ENCODE data around the gene RUFY3.
"Not testable (repeated sequence)": the region's sequence is repeated elsewhere in the genome, so short reads cannot be mapped to it uniquely, and the experiment has no call there.

Gene RUFY3

DNA sequence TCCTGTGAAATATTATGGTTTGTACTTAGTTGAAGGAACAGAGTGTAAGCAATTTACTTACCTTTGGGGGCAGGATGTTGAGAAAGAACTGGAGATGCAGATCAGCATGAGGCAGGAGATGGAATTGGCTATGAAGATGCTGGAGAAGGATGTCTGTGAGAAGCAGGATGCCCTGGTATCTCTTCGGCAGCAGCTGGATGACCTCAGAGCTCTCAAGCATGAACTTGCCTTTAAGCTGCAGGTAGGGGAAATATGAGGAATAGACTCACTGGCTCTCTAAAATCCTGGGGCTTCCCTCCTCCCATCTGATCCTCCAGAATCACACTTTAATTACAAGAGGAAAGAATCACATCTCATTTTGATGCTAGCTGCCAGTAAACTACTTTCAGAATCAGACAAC, 67.0 kb downstream of the RUFY3 start:
- no peak for DNase-seq

DNA sequence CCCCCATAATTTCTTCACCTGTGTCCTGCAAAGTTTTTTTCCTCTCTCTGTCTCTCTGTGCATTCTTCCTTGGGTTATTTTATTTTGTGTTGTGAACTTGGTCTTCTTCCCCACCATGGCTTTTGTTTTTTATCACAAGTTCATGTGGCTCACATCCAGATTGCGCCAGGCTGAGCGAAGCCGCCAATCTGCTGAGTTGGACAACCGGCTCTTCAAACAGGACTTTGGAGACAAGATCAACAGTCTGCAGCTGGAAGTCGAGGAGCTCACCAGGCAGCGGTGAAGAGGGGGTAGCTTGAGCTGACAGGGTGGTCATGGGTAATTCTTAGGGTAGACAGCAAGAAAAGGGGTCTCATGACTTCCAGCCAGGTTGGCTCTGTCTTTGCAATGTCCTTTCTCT, 71.9 kb downstream of the RUFY3 start:
- DNase-seq = no peak

DNA sequence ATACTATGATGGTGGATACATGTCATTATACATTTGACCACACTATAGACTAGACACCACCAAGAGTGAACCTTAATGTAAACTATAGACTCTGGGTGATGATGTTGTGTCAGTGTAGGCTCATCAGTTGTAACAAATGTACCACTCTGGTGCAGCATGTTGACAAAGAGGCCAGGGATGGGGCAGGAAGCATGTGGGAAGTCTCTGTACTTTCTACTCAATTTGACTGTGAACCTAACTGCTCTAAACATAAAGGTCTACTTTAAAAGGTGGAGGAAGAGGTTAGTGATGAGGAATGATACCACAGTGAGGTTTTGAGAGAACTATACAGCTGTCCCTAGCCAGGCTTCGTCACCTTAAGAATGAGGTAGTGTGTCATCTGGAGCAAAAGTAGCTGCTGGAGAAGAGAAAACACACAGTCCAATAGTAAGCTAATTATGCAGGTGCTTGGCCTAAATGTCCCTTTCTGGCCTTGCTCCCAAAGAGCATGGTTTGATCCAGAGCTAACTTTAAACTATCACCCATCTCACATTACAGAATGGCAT, 79.6 kb downstream of the RUFY3 start:
- DNase-seq = peak in 1 of 2 experiments; percentile 0

DNA sequence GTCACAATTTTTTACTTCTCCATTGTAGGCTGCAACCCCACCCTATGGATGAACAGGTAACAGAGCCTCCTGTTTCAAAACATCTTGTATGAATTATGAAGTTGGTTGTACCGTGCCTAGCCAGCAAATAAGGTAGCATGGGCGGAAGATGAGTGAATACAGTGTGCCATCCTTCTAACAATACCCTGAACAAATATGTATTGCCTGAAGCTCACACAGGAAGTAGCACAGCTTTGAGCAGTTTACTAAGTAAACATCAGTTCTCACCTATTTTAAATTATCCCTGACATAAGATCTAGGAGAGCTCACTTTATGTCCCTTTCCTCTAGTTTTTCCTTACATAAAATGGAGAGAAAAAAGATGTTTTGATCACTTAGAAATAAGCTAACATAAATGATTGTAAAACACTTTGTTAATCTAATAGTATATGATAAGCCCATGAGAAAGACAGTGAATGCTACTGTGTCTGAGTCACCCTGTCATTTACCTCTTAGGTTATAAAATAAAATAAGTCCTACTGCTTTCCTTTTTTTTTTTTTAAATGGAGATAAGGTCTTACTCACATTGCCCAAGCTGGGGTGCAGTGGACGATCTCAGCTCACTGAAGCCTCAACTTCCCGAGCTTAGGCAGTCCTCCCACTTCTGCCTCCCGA, 81.3 kb downstream of the RUFY3 start:
- peak in 1 of 2 experiments; percentile 35 for DNase-seq

DNA sequence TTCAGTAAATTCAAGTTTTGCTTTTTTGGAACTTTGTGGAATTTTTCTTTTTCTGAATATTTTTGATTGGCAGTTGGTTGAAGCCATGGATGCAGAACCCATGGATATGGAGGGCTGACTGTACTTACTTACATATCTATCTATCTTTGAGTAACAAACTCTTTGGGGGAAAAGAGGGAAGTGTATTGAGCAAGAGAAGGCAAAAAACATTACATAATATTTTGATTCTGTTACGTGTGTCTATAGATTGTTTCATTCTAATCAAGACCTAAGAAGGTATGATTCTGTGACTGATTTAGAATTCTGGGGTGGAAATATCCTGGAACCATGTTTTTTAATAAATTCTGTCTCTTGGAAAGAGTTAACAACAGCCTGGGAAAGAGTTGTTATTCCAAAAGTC, 86.4 kb downstream of the RUFY3 start:
- DNase-seq = no peak

DNA sequence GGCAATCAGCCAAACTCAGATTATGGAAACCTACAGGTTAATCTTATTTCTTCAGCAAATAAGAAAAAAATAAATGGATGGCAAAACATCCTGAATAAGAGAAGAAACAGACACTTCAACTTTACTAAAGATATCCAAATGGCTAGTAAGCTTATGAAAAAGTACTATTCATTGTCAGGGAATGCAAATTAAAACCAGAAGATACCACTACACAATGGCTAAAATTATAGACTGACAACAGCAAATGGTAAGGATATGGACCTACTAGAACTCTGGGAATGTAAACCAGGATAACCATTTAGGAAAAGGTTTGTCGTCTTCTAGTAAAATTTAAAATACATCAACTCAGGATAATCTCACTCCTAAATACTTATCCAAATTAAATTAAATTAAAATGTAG, 93.6 kb downstream of the RUFY3 start:
- no peak for DNase-seq

DNA sequence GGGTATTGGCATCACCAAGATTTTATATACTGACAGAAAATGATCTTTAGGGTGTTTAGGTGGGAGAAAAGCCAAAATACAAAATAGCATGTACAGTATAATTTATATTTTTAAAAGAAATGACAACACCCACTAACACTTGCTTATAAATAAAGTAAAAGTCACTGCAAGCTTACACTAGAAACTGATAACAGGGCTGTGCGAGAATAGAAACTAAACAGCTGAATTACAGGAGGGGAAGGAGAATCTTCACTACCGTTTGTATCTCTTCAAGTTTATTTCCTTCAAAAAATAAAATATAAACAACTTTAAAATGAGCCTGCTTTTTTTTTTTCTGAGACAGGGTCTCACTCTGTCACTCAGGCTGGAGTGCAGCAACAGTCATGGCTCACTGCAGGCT, 95.1 kb downstream of the RUFY3 start:
- DNase-seq = no peak

DNA sequence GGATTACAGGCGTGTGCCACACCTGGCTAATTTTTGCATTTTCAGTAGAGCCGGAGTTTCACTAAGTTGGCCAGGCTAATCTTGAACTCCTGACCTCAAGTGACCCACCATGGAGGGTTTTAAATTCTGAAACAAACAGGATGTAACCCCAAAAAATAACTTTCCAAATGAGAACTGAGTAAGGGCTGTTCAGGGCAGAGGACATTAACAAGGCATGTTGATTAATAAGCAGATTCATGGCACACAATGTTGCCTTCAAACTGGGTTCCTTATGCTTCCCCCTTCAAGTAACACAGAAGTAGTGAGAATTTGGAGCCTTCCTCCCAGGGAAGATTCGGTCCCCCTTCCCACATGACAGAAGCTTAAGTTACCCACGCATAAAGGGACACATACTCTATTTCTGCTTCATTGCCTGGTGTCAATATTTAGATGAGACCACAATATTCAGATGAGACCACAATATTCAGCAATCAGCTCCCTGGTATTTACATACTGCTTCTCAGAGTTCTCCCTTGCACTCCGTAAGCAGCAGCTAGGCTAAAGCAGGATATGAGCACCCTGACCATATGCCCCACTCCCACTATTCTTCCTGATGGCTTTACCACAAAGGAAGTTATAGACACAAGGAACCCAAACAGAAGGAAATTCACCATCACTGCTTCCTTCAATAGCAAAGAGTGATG, 96.5 kb downstream of the RUFY3 start:
- DNase-seq = no peak

DNA sequence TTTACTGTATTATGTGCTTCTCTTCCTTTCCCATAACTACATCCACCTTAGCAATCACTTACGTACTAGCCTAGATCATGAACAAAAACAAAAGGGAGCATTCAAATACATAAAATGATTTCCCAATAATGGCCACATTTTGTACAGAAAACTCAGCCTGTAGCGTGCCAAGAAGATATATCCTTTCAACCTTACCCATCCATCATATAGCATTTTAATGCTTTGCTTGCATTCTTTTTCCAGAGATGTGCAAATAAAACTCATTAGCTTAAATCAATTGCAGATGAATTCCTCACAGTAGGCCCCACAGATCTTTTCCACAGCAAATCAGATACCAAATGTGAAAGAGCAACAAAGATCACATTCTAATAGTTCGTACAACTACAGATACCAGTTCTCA, 97.2 kb downstream of the RUFY3 start:
- no peak for DNase-seq

DNA sequence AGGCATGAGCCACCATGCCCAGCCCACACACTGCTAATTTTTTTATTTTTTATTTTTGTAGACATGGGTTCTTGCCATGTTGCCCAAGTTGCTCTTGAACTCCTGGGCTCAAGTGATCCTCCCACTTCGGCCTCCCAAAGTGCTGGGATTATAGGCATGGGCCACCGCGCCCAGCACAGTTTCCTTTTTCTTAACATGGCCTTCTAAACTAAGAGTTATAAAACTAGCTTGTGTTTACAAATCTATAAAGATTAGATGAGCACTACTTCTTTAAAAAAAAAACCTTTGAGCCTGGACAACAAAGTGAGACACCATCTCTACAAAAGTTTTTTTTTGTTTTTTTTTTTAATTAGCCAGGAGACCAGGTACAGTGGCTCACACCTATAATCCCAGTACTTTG, 107.3 kb downstream of the RUFY3 start:
- no peak for DNase-seq

DNA sequence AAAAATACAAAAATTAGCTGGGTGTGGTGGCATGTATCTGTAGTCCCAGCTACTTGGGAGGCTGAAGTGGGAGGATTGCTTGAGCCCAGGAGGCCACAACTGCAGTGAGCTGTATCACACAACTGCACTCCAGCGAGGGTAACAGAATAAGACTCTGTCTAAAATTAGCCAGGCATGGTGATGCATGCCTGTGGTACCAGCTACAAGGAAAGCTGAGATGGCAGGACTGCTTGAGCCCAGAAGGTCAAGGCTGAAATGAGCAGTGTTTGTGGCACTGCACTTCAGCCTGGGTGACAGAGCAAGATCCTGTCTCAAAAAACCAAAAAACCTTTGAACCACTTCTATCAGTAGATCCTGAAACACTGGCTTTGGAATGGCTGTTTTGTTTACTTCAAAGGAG, 107.7 kb downstream of the RUFY3 start:
- DNase-seq = no peak

DNA sequence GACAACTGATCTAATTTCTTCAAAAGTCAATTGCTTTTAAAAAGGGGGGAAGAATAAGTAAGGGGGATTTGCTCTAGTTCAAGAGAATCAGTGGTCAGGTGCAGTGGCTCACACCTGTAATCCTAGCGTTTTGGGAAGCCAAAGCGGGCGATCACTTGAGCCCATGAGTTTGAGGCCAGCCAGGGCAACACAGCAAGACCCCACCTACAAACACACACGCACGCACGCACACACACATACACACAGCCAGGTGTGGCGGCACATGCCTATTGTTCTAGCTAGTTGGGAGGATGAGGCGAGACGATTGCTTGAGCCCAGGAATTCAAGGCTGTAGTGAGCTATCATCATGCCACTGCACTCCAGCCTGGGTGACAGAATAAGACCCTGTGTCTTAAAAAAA, 108.3 kb downstream of the RUFY3 start:
- no peak for DNase-seq

DNA sequence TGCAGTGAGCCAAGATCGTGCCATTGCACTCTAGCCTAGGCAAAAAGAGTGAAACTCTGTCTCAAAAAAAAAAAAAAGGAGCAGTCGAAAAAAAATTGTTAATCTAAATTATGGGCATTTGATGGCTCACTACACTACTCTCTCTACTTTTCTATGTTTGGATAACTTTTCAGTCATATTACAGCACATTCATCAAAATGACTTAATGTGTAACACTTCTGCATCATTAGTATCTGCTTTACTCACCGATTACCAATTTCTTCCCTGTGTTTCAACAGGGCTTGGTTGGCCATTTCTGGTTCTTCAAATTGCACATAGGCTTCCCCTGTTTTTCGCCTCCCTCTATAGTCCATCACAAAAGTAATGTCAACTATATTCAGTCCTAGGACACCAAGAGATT, 109.5 kb downstream of the RUFY3 start:
- DNase-seq = no peak

DNA sequence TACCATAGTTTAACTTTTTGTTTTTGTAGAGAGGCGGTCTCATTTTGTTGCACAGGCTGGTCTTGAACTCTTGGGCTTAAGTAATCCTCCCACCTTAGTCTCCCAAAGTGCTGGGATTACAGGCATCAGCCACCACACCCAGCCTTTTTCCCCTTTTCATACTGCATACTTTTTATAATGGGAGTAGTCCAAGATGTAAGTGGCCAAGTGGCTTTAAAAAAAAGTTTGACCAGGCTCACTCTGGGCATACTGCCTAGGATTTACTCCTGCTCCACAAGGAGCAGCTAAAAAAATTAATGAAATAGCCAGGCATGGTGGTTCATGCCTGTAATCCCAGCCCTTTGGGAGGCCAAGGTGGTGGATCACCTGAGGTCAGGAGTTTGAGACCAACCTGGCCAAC, 111.9 kb downstream of the RUFY3 start:
- DNase-seq = no peak

DNA sequence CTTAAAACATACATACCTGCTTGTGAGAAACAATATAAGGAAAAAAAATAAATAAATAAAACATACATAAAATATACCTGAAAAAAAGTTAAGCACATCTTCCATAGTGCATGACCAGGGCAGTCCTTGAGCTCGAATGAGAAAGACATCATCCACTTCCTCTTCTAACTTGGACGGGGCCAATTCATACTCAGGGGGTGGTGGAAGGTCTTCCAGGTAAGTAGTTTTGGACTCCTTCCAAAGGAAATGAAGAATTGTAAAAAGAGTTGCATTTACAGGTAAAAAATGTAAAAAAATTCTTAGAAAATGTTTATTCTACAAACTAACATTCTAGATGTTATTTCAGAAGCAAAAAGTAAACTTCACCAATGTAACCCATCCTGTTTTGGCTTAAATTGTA, 114.3 kb downstream of the RUFY3 start:
- no peak for DNase-seq

DNA sequence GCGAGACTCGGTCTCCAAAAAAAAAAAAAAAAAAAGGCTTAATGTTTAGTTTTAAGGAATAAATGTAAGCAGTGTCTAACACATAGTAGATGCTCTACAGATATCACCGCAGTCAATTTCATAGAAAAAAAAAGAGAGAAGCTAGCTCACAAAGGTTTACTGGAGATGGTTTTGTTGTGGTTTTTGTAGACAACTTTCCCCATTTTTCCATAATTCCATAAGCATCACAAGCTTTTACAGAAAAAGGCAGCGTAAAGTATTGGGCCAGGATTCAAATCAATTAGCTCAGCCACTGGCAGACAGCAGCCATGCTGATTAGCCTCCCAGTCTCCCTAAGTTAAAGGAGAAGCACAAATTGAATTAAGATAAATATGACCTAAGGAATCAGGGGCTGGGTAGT, 116.4 kb downstream of the RUFY3 start:
- DNase-seq = no peak

DNA sequence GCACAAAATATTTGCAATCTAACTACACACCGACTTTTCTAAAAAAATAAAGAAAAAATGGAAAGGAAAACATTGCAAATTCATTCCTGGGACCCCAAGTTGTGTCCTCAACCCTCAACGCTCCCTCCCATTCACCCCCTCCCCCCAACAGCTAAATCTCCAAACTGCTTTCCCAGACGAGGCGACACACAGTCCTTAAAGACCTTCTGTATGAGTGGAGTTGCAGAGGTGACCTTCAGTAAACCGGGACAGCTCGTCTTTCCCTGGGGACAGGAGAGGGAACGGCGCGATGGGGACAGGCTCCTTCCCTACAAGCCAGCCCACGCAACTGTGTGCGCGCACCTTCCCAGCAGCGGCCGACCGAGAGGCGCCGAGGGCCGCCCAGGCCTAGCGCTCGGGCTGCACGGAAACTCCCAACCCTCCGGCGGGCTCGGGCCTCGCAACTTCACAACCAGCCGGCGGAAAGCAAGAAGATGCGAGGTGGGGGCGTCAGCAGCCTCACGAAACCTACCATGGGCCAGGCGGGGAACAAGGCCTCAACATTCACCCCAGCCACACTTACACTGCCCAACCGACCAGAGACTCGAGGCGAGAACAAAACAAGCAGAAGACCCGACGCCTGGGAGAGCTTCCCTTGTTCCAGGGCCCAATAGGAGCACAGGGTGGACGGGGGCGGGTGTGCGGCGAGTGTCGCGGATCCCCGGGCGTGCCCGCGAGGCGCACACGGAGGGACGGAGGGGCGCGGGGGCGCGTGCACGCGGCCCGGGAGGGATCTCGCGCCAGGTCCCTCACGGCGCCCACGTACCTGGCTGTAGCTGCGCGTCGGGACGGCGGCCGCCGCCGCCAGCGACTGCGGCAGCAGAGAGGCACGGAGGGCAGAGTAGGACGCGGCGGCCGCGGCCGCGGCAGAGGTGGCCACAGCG, 117.2 kb downstream of the RUFY3 start:
- peak; percentile 50 to 52 for DNase-seq

DNA sequence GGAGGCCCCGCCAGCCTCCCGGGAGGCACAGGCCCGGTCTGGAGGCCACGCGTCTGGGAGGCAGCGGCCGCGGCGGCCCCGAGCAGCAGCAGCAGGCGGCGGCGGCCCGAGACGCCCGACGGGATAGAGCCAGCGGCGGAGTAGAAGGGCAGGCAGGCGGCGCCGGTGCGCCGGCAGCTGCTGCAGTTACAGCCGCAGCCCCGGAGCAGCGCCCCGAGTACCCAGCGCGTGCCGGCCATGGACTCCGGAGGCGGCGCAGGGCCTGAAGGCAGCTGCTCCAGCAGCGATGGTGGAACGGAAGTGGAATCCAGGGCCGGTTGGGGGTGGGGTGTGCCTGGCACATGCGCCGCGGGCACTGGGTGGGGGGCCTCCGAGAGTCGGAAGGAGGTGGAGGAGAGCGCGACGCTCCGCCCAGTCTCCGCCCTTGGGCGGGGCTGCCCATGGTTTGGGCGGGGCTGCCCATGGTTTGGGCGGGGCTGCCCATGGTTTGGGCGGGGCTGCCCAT, 117.9 kb downstream of the RUFY3 start, which contains the start of gene GRSF1:
Gene GRSF1, minus strand, starts transcription at position 302 of the 505 bp plus-strand sequence. Its CDS starts 63 bp downstream, at position 239.
- peak; percentile 80 to 86 for DNase-seq

DNA sequence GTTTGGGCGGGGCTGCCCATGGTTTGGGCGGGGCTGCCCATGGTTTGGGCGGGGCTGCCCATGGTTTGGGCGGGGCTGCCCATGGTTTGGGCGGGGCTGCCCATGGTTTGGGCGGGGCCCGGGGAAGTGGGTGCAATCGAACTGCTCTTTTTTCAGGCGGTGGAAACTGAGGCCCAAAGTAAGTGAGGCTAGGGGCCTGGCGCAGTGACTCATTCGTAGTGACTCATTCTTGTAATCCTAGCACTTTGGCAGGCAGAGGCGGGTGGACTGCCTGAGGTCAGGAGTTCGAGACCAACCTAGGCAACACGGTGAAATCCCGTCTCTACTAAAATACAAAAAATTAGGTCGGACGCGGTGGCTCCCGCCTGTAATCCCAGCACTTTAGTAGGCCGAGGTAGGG, 118.4 kb downstream of the RUFY3 start:
- DNase-seq = not testable (repeated sequence)

DNA sequence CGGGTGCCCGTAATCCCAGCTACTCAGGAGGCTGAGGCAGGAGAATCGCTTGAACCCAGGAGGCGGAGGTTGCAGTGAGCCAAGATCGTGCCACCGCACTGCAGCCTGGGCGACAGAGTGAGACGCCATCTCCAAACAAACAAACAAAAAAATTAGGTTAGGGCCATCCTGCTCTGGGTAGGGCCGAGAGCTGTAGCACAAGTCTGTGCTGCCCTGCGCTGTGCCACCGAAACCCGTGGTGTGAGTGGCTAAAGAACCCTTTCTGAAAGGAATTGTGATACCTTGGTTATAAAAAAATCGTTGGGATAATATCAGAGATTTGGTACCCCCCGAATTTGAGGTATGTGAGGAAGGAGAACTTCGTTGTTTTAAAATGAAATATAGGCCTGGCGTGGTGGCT, 118.9 kb downstream of the RUFY3 start:
- not testable (repeated sequence) for DNase-seq

DNA sequence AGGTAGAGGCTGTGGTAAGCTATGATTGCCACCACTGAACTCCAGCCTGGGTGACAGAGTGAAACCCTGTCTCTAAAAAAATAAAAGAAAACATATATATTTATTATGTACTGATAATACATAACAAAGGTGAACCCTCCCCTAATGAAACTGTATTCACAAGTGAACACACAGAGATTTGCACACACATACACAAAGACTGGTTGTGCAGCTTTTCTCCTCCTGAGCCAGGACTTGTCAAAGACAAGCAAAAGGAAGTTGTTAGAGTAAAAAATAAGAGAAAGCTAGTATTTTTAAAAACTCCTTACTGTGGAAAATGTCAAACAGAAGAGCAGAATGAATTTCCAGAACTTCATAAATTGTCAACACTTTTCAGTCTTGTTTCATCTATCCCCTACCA, 119.4 kb downstream of the RUFY3 start:
- no peak for DNase-seq

DNA sequence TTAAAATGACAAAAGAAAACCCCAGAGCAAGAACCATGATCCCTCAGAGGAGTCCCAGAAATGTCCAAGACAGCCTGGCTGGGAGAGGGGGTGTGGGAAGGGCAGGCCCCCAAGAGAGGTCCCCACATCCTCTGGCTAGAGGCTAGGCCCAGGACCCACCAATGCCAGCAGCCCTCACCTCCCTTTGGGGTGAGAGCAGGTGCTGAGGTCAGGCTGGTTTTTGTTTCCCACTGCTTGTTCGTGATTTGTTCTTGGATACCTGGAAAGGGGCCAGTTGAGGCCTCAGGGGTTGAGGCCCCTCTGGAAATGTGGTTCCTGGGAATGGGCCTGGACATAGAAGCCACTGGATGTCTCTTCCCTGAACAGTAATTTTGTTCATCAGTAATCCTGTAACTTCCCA, 120.2 kb downstream of the RUFY3 start:
- DNase-seq = no peak

DNA sequence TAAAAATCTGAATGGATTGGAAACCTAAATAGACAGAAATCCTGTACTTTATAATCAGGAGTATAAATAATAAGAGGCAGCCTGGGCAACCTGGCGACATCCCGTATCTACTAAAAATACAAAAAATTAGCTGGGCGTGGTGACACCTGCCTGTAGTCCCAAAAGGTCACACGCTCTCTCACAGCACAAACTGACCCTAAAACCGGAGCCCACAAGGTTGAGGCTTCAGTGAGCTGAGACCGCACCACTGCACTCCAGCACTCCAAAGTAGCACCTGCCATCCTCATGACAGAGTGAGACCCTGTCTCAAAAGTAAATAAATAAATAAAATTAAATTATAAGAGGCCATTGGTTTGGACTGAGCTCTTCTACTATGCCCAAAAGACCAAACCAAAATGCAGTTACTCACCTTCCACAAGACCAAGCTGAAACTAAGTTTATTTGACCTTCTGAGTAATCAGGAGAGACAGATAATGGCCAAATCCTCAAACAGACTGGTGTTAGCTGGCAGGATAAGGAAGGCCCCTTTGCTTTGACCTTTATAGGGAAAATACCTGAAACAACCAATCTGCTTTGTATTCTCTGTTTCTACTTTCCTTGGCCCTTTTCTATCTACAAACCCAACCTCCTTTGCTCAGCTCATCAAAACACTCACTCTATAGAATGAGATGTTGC, 121.1 kb downstream of the RUFY3 start:
- DNase-seq = no peak

Measured in NCI-H2081 (cell line).